AG08395 (cell line): ENCODE measurements around the gene PODXL2.
"Not testable (repeated sequence)": the region's sequence is repeated elsewhere in the genome, so short reads cannot be mapped to it uniquely, and the experiment has no call there.

Experiments
- DNase-seq: peaks from one replicate; pipeline ENCODE4 v3.0.0; 2012; ENCODE audit warnings: mixed read lengths, low spot score

The PODXL2 gene

GRCh38 chr3:127691489-127691888, 62.5 kb downstream of the PODXL2 start:
- no peak for DNase-seq

GRCh38 chr3:127691974-127692373, 63.0 kb downstream of the PODXL2 start:
- no peak for DNase-seq

GRCh38 chr3:127692501-127693335, 63.7 kb downstream of the PODXL2 start:
- no peak for DNase-seq

GRCh38 chr3:127693336-127693843, 64.4 kb downstream of the PODXL2 start:
- DNase-seq, result no peak

- DNase-seq, result no peak
Observed at GRCh38 chr3:127694467-127695215, 65.7 kb downstream of the PODXL2 start.

- peak; percentile 71 for DNase-seq
Observed at GRCh38 chr3:127697551-127698240, 68.7 kb downstream of the PODXL2 start.

GRCh38 chr3:127698286-127698685, 69.3 kb downstream of the PODXL2 start:
- no peak for DNase-seq

- no peak for DNase-seq
Observed at GRCh38 chr3:127698691-127699415, 69.9 kb downstream of the PODXL2 start.

- DNase-seq, result no peak
Observed at GRCh38 chr3:127699416-127700300, 70.7 kb downstream of the PODXL2 start.

GRCh38 chr3:127700406-127700805, 71.4 kb downstream of the PODXL2 start:
- DNase-seq, result no peak

GRCh38 chr3:127701280-127701911, 72.4 kb downstream of the PODXL2 start:
- no peak for DNase-seq

GRCh38 chr3:127702151-127702578, 73.2 kb downstream of the PODXL2 start:
- DNase-seq, result peak; percentile 65

- DNase-seq, result not testable (repeated sequence)
Observed at GRCh38 chr3:127704840-127705239, 75.9 kb downstream of the PODXL2 start.

GRCh38 chr3:127706312-127706711, 77.3 kb downstream of the PODXL2 start:
- DNase-seq, result no peak

- DNase-seq, result no peak
Observed at GRCh38 chr3:127706785-127707351, 77.9 kb downstream of the PODXL2 start.

- no peak for DNase-seq
Observed at GRCh38 chr3:127707851-127708411, 78.9 kb downstream of the PODXL2 start.

- DNase-seq, result no peak
Observed at GRCh38 chr3:127708837-127709236, 79.9 kb downstream of the PODXL2 start.

- DNase-seq, result no peak
Observed at GRCh38 chr3:127709320-127710060, 80.5 kb downstream of the PODXL2 start.
